GM23338 (cell line): ENCODE measurements around the gene TRIM24. TPM values are rescaled to one million over a fixed set of nuclear protein-coding genes. Genes with fewer than 3 reads are reported as not detected.
A peak's percentile ranks its signal among the peaks of the same experiment; 100 is the strongest.

Experiments
- ATAC-seq: fragments of 200-7000 bp; cut with Tn5 transposase; 3 replicates; pipeline ENCODE4 v1.9.1; 2020
- DNase-seq: peaks from one replicate; pipeline ENCODE4 v3.0.0-alpha.2; 2015; ENCODE audit warnings: low spot score
- H2AFZ ChIP-seq: fragments of 200-600 bp; sonication (generic); 2 replicates; pipeline ENCODE4 v1.8.0; 2016; ENCODE audit warnings: antibody characterized with exemption, mild to moderate bottlenecking, moderate library complexity
- H3F3A ChIP-seq: fragments of 200-600 bp; sonication (generic); replicated peaks from 2 replicates; pipeline ENCODE4 v1.8.0; 2017; ENCODE audit warnings: antibody characterized with exemption, mixed run types, low read depth
- H3K27ac ChIP-seq: fragments of 200-600 bp; sonication (generic); 2 replicates; pipeline ENCODE4 v1.6.1; 2016; ENCODE audit warnings: low read depth
- H3K27me3 ChIP-seq: fragments of 200-600 bp; sonication (generic); 2 replicates; pipeline ENCODE4 v1.8.0; 2016; ENCODE audit warnings: mild to moderate bottlenecking, mixed run types, moderate library complexity; ENCODE audit not compliant: insufficient read depth
- H3K36me3 ChIP-seq: fragments of 200-600 bp; sonication (generic); 2 replicates; pipeline ENCODE4 v1.8.0; 2016; ENCODE audit warnings: mild to moderate bottlenecking; ENCODE audit not compliant: insufficient read depth
- H3K4me1 ChIP-seq: fragments of 200-600 bp; sonication (generic); 2 replicates; pipeline ENCODE4 v1.8.0; 2016; ENCODE audit warnings: mild to moderate bottlenecking, moderate library complexity; ENCODE audit not compliant: insufficient read depth
- H3K4me2 ChIP-seq: fragments of 200-600 bp; sonication (generic); 2 replicates; pipeline ENCODE4 v1.7.1; 2017; ENCODE audit warnings: mixed run types
- H3K4me3 ChIP-seq: fragments of 200-600 bp; sonication (generic); 2 replicates; pipeline ENCODE4 v1.6.1; 2016; ENCODE audit warnings: mixed run types
- H3K79me2 ChIP-seq: fragments of 200-600 bp; sonication (generic); replicated peaks from 2 replicates; pipeline ENCODE4 v1.8.0; 2017; ENCODE audit warnings: mild to moderate bottlenecking; ENCODE audit not compliant: insufficient read depth
- H3K9me2 ChIP-seq: fragments of 200-600 bp; sonication (generic); 2 replicates; pipeline ENCODE4 v1.8.0; 2017; ENCODE audit not compliant: insufficient read depth
- H4K20me1 ChIP-seq: fragments of 200-600 bp; sonication (generic); replicated peaks from 2 replicates; pipeline ENCODE4 v1.8.0; 2017; ENCODE audit warnings: mild to moderate bottlenecking; ENCODE audit not compliant: insufficient read depth
- H3K27ac Mint-ChIP-seq: 2 replicates; pipeline ENCODE4 v1.8.0; 2020; ENCODE audit warnings: inconsistent platforms, mild to moderate bottlenecking, moderate library complexity, mixed read lengths
- H3K27me3 Mint-ChIP-seq: 3 replicates; pipeline ENCODE4 v1.8.0; 2022; ENCODE audit warnings: low read depth, mild to moderate bottlenecking, moderate library complexity, mixed read lengths, inconsistent platforms; ENCODE audit not compliant: insufficient read depth, poor library complexity
- H3K36me3 Mint-ChIP-seq: 3 replicates; pipeline ENCODE4 v1.8.0; 2021; ENCODE audit warnings: low read depth, mild to moderate bottlenecking, inconsistent platforms, moderate library complexity, mixed read lengths
- H3K4me1 Mint-ChIP-seq: 3 replicates; pipeline ENCODE4 v1.8.0; 2020; ENCODE audit warnings: mild to moderate bottlenecking, inconsistent platforms, mixed read lengths
- H3K4me3 Mint-ChIP-seq: 3 replicates; pipeline ENCODE4 v1.8.0; 2021; ENCODE audit warnings: moderate library complexity, mild to moderate bottlenecking, inconsistent platforms, mixed read lengths
- H3K9me3 Mint-ChIP-seq: 3 replicates; pipeline ENCODE4 v1.8.0; 2020; ENCODE audit warnings: moderate library complexity, mild to moderate bottlenecking, inconsistent platforms, mixed read lengths
- CREB1 ChIP-seq: fragments of 250-450 bp; sonication (Bioruptor Pico); IDR thresholded peaks from 2 replicates; pipeline ENCODE4 v1.5.0; 2020; ENCODE audit warnings: low read depth, mild to moderate bottlenecking, moderate library complexity
- CTCF ChIP-seq, 2 experiments: fragments of 200-600 bp in 1 of 2; sonication (generic) in 1 of 2; conservative IDR thresholded peaks; 2 replicates each; pipeline versions ENCODE4 v1.5.1 to v1.6.1; 2016 to 2017; ENCODE audit warnings: antibody characterized with exemption in 2 of 2, low read depth in 2 of 2, mild to moderate bottlenecking in 2 of 2, moderate library complexity in 1 of 2
- ETS1 ChIP-seq: IDR thresholded peaks from 2 replicates; pipeline ENCODE4 v1.6.1; 2016; ENCODE audit warnings: antibody characterized with exemption
- EZH2 ChIP-seq: fragments of 200-600 bp; sonication (generic); IDR thresholded peaks from one replicate; pipeline ENCODE4 v1.8.0; 2017; ENCODE audit warnings: antibody characterized with exemption, mild to moderate bottlenecking, low read depth; ENCODE audit not compliant: unreplicated experiment
- POLR2AphosphoS5 ChIP-seq: IDR thresholded peaks from 2 replicates; pipeline ENCODE4 v1.6.1; 2016; ENCODE audit warnings: antibody characterized with exemption, low read depth
- REST ChIP-seq: IDR thresholded peaks from one replicate; pipeline ENCODE4 v1.6.1; 2018; ENCODE audit warnings: antibody characterized with exemption; ENCODE audit not compliant: unreplicated experiment
- ZNF114 ChIP-seq: fragments of 250-450 bp; sonication (Bioruptor Pico); IDR thresholded peaks from 2 replicates; pipeline ENCODE4 v1.5.0; 2020; ENCODE audit warnings: mild to moderate bottlenecking, moderate library complexity
- ZNF462 ChIP-seq: fragments of 250-450 bp; sonication (Bioruptor Pico); IDR thresholded peaks from 2 replicates; pipeline ENCODE4 v1.5.0; 2020; ENCODE audit warnings: mild to moderate bottlenecking, moderate library complexity
- polyA plus RNA-seq: library from polyadenylated mRNA; unstranded; fragments of >200 nt; fragmentation: Nextera tagmentation; extraction: Ambion mirVana; gene quantifications from 2 replicates; pipeline ENCODE4 v1.2.1, GENCODE V29; 2016
- total RNA-seq: library from RNA; depleted of rRNA; stranded (reverse); fragments of >200 nt; shearing (Covaris generic); gene quantifications from 2 replicates; pipeline ENCODE4 v1.2.3, GENCODE V29; 2014

Gene TRIM24
- total and polyA plus RNA-seq, 2 experiments from 2014 or later, result 67.0 to 120 TPM

- DNase-seq, result no peak
- peaks cover 5% of the 10 kb centered on the region for H3K27me3 Mint-ChIP-seq
- peaks cover 30% of the 10 kb centered on the region for H3K4me1 Mint-ChIP-seq
- H3F3A ChIP-seq, result no peaks in the 10 kb centered on the region
- TF ChIP-seq ZNF114 (CRISPR knock-in tag) (no peak), POLR2AphosphoS5 (no peak)
- H3K27ac ChIP-seq, result peak overlapping the region; percentile 42; the same call in 1 of the 2 replicates
- no peaks in the 10 kb centered on the region for H3K9me2 ChIP-seq
- H3K4me2 ChIP-seq, result no peak overlapping the region
- peaks cover 10% of the 10 kb centered on the region; the same call in 2 of the 3 replicates for H3K9me3 Mint-ChIP-seq
- H4K20me1 ChIP-seq, result peaks cover 73% of the 10 kb centered on the region
- no peak overlapping the region for H3K4me3 Mint-ChIP-seq
- no peaks in the 10 kb centered on the region for H3K27me3 ChIP-seq
- H3K36me3 ChIP-seq, result peaks cover 18% of the 10 kb centered on the region
- ATAC-seq, result no peak
- no peak overlapping the region; the same call in 1 of the 2 replicates for H3K27ac Mint-ChIP-seq
- H3K4me1 ChIP-seq, result peaks cover 35% of the 10 kb centered on the region
- peaks cover 100% of the 10 kb centered on the region for H3K79me2 ChIP-seq
- H3K36me3 Mint-ChIP-seq, result peaks cover 69% of the 10 kb centered on the region
- H3K4me3 ChIP-seq, result no peak overlapping the region
- H2AFZ ChIP-seq, result no peak overlapping the region
These were observed 45.4 kb downstream of the TRIM24 start for GRCh38 chr7:138505361-138505873.

GRCh38 chr7:138506764-138507163, 46.7 kb downstream of the TRIM24 start:
- no peak overlapping the region for H3K4me2 ChIP-seq
- H3K27ac Mint-ChIP-seq, result no peak overlapping the region; the same call in 1 of the 2 replicates
- peaks cover 24% of the 10 kb centered on the region for H3K9me3 Mint-ChIP-seq
- no peak for DNase-seq
- peaks cover 31% of the 10 kb centered on the region for H3K36me3 ChIP-seq
- peaks cover 27% of the 10 kb centered on the region for H3K4me1 ChIP-seq
- H3K27ac ChIP-seq, result peak overlapping the region; percentile 42; the same call in 1 of the 2 replicates
- peaks cover 5% of the 10 kb centered on the region; the same call in 1 of the 2 replicates for H3F3A ChIP-seq
- H2AFZ ChIP-seq, result no peak overlapping the region
- no peaks in the 10 kb centered on the region for H3K9me2 ChIP-seq
- H3K4me3 ChIP-seq, result no peak overlapping the region
- peaks cover 63% of the 10 kb centered on the region for H4K20me1 ChIP-seq
- peaks cover 100% of the 10 kb centered on the region for H3K79me2 ChIP-seq
- peaks cover 29% of the 10 kb centered on the region for H3K4me1 Mint-ChIP-seq
- peaks cover 14% of the 10 kb centered on the region for H3K27me3 Mint-ChIP-seq
- ATAC-seq, result no peak
- H3K36me3 Mint-ChIP-seq, result peaks cover 80% of the 10 kb centered on the region
- no peaks in the 10 kb centered on the region for H3K27me3 ChIP-seq
- H3K4me3 Mint-ChIP-seq, result no peak overlapping the region
- TF ChIP-seq REST (no peak), ETS1 (no peak), POLR2AphosphoS5 (no peak), ZNF462 (CRISPR knock-in tag) (no peak), CREB1 (CRISPR knock-in tag) (no peak), ZNF114 (CRISPR knock-in tag) (no peak), EZH2 (no peak), CTCF (conservative IDR thresholded peaks at IDR 0.05; ENCODE audit: low read depth in 2 of 2) (no peak)
